ENCODE measurements around the gene MDFI.

- no peak for TF ChIP-seq USF2 (IDR thresholded peaks at IDR 0.05)
- TF ChIP-seq CTCF (IDR thresholded peaks at IDR 0.05), result no peak
- TF ChIP-seq MAFK (IDR thresholded peaks at IDR 0.05; ENCODE audit: partially characterized antibody), result no peak
- no peak for TF ChIP-seq HES2 (IDR thresholded peaks at IDR 0.05)
- TF ChIP-seq EP300 (IDR thresholded peaks at IDR 0.05), result no peak
Measured at GRCh38 chr6:41652866-41653652, 14.8 kb downstream of the MDFI start.
